Neural cell (in vitro differentiated cells): Measurements from ENCODE around the gene SUMO3. TPM values are rescaled to one million over a fixed set of nuclear protein-coding genes. Genes with fewer than 3 reads are reported as not detected.

ENCODE experiments used
- H2AFZ ChIP-seq: fragments of 200-600, 300-800 bp; sonication (generic), shearing (Covaris generic); 2 replicates; pipeline ENCODE4 v1.6.0; 2014; ENCODE audit warnings: low read depth, mild to moderate bottlenecking, antibody characterized with exemption, low read length, moderate library complexity
- H3F3A ChIP-seq: fragments of 200-600 bp; shearing (Covaris generic); 2 replicates; pipeline ENCODE4 v1.6.1; 2016; ENCODE audit warnings: mild to moderate bottlenecking, moderate library complexity, mixed read lengths, antibody characterized with exemption, low read length; ENCODE audit not compliant: insufficient read depth, poor library complexity, severe bottlenecking
- H3K27ac ChIP-seq: fragments of 200-600, 300-800 bp; sonication (generic), shearing (Covaris generic); 2 replicates; pipeline ENCODE4 v1.5.1; 2014; ENCODE audit warnings: mild to moderate bottlenecking, low read length, moderate library complexity
- H3K27me3 ChIP-seq: fragments of 300-800, 200-600 bp; sonication (generic), shearing (Covaris generic); 2 replicates; pipeline ENCODE4 v1.6.0; 2014; ENCODE audit warnings: mild to moderate bottlenecking, low read depth, low read length, moderate library complexity; ENCODE audit not compliant: insufficient read depth
- H3K36me3 ChIP-seq: fragments of 300-800, 200-600 bp; sonication (generic), shearing (Covaris generic); 2 replicates; pipeline ENCODE4 v1.5.1; 2014; ENCODE audit warnings: mild to moderate bottlenecking, antibody characterized with exemption, low read length, moderate library complexity; ENCODE audit not compliant: insufficient read depth
- H3K4me2 ChIP-seq: fragments of 300-800, 200-600 bp; sonication (generic), shearing (Covaris generic); 2 replicates; pipeline ENCODE4 v1.6.0; 2014; ENCODE audit warnings: mild to moderate bottlenecking, low read length
- H3K4me3 ChIP-seq: fragments of 300-800, 200-600 bp; sonication (generic), shearing (Covaris generic); 2 replicates; pipeline ENCODE4 v1.5.1; 2014; ENCODE audit warnings: mild to moderate bottlenecking, low read length, moderate library complexity
- H3K79me2 ChIP-seq: fragments of 200-600 bp; shearing (Covaris generic); replicated peaks from 2 replicates; pipeline ENCODE4 v1.6.0; 2014; ENCODE audit warnings: mild to moderate bottlenecking, low read length, moderate library complexity; ENCODE audit not compliant: insufficient read depth
- H3K9ac ChIP-seq: fragments of 300-800, 200-600 bp; sonication (generic), shearing (Covaris generic); 2 replicates; pipeline ENCODE4 v1.6.1; 2016; ENCODE audit warnings: mild to moderate bottlenecking, low read length, mixed read lengths
- H3K9me2 ChIP-seq: fragments of 200-600 bp; shearing (Covaris generic); 2 replicates; pipeline ENCODE4 v1.6.1; 2016; ENCODE audit warnings: mild to moderate bottlenecking, low read length, mixed read lengths; ENCODE audit not compliant: insufficient read depth
- H3K9me3 ChIP-seq: fragments of 200-600, 300-800 bp; sonication (generic), shearing (Covaris generic); 2 replicates; pipeline ENCODE4 v1.6.1; 2016; ENCODE audit warnings: mild to moderate bottlenecking, mixed run types, low read length, moderate library complexity, mixed read lengths
- H4K20me1 ChIP-seq: fragments of 200-600 bp; shearing (Covaris generic); 2 replicates; pipeline ENCODE4 v1.6.1; 2016; ENCODE audit warnings: mild to moderate bottlenecking, mixed run types; ENCODE audit not compliant: insufficient read depth
- EP300 ChIP-seq: fragments of 450-650 bp; conservative IDR thresholded peaks from 2 replicates; pipeline ENCODE4 v1.6.1; 2014; ENCODE audit warnings: antibody characterized with exemption, mild to moderate bottlenecking, moderate library complexity; ENCODE audit not compliant: poor library complexity, severe bottlenecking
- EZH2 ChIP-seq: fragments of 200-600, 300-800 bp; shearing (Covaris generic), sonication (generic); IDR thresholded peaks from 2 replicates; pipeline ENCODE4 v1.6.1; 2014; ENCODE audit warnings: antibody characterized with exemption, low read length, borderline replicate concordance, mild to moderate bottlenecking; ENCODE audit not compliant: insufficient read depth, poor library complexity, severe bottlenecking
- MXI1 ChIP-seq: fragments of 450-650 bp; conservative IDR thresholded peaks from 2 replicates; pipeline ENCODE4 v1.6.1; 2014; ENCODE audit warnings: antibody characterized with exemption, mild to moderate bottlenecking; ENCODE audit not compliant: poor library complexity, severe bottlenecking
- POLR2AphosphoS5 ChIP-seq: IDR thresholded peaks from 2 replicates; pipeline ENCODE4 v1.6.1; 2012
- RAD21 ChIP-seq: fragments of 450-650 bp; conservative IDR thresholded peaks from 2 replicates; pipeline ENCODE4 v1.6.1; 2014; ENCODE audit warnings: antibody characterized with exemption, mild to moderate bottlenecking, moderate library complexity
- SMC3 ChIP-seq: fragments of 450-650 bp; conservative IDR thresholded peaks from 2 replicates; pipeline ENCODE4 v1.6.1; 2014; ENCODE audit warnings: antibody characterized with exemption, mild to moderate bottlenecking, moderate library complexity; ENCODE audit not compliant: poor library complexity
- TAF1 ChIP-seq: IDR thresholded peaks from 2 replicates; pipeline ENCODE4 v1.6.1; 2012; ENCODE audit warnings: low read depth
- polyA plus RNA-seq: library from polyadenylated mRNA; depleted of rRNA; stranded (reverse); fragments of >200 nt; gene quantifications from 2 replicates; pipeline ENCODE4 v1.2.3, GENCODE V29; 2014
- TF ChIP-seq, protein P1 (sequence below): fragments of 450-650 bp; IDR thresholded peaks from 2 replicates; pipeline ENCODE4 v1.5.1; 2014; ENCODE audit warnings: antibody characterized with exemption, mild to moderate bottlenecking, moderate library complexity; ENCODE audit not compliant: poor library complexity, severe bottlenecking
- TF ChIP-seq, protein P2 (sequence below): IDR thresholded peaks from 2 replicates; pipeline ENCODE4 v1.6.1; 2012; ENCODE audit warnings: borderline replicate concordance

SUMO3 gene
- polyA plus RNA-seq, 1 donor from 2014 or later, result 113 TPM

DNA sequence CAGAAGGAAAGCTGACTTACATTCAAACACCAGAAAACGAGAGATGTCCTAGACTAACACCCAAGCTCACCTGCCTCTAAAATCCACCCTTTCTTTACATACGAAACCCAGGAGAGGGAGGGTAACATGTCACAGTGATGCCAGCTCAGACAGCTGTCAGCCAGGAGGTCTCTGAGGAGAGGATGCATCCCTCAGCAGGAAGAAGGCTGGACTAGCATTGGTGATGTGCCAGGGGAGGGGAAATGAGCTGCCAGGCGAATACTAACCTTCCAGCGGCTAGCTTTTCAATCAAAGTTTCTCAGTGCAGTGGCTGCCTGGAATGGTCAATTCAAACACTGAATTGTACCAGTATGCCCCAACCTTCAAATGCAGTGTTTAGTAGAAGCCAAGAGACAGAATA is 12.6 kb downstream of the SUMO3 start:
- H3K27ac ChIP-seq, result no peak overlapping the region
- H2AFZ ChIP-seq, result no peak overlapping the region
- no peak overlapping the region for H3K4me2 ChIP-seq
- H3K9me2 ChIP-seq, result no peaks in the 10 kb centered on the region
- no peak for TF ChIP-seq EZH2
- TF ChIP-seq, protein P1, sequence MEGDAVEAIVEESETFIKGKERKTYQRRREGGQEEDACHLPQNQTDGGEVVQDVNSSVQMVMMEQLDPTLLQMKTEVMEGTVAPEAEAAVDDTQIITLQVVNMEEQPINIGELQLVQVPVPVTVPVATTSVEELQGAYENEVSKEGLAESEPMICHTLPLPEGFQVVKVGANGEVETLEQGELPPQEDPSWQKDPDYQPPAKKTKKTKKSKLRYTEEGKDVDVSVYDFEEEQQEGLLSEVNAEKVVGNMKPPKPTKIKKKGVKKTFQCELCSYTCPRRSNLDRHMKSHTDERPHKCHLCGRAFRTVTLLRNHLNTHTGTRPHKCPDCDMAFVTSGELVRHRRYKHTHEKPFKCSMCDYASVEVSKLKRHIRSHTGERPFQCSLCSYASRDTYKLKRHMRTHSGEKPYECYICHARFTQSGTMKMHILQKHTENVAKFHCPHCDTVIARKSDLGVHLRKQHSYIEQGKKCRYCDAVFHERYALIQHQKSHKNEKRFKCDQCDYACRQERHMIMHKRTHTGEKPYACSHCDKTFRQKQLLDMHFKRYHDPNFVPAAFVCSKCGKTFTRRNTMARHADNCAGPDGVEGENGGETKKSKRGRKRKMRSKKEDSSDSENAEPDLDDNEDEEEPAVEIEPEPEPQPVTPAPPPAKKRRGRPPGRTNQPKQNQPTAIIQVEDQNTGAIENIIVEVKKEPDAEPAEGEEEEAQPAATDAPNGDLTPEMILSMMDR, result no peak
- TF ChIP-seq RAD21, result no peak
- H3F3A ChIP-seq, result no peaks in the 10 kb centered on the region
- H3K9me3 ChIP-seq, result no peaks in the 10 kb centered on the region
- no peak overlapping the region for H3K9ac ChIP-seq
- no peaks in the 10 kb centered on the region for H3K27me3 ChIP-seq
- H3K4me3 ChIP-seq, result no peak overlapping the region
- peaks cover 9% of the 10 kb centered on the region for H3K79me2 ChIP-seq
- H4K20me1 ChIP-seq, result no peaks in the 10 kb centered on the region
- H3K36me3 ChIP-seq, result no peaks in the 10 kb centered on the region

DNA sequence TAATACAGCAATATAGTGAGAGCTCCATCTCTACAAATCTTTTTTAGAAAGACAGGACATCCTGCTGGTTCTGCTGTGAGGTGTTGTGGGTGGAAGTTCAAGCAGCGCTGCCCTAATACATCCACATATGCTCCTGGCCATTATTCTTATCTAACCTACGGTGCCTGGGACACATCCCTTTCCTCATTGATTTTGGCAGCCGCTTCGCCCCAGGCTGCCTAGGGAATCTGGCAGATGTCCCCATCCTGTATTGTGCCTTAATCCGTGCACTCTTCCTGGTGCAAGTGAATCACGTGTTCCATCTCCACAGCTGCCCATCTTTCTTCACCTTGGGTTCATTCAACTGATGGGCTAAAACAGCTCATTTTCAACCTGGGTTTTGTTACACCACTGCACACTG is 13.1 kb downstream of the SUMO3 start:
- Histone ChIP-seq H3K27ac (no peak overlapping the region), H3K36me3 (no peaks in the 10 kb centered on the region), H3K4me3 (no peak overlapping the region), H4K20me1 (no peaks in the 10 kb centered on the region), H3K79me2 (peaks cover 14% of the 10 kb centered on the region), H3K4me2 (no peak overlapping the region), H3K9ac (no peak overlapping the region), H3K27me3 (no peaks in the 10 kb centered on the region), H3K9me3 (no peaks in the 10 kb centered on the region), H3F3A (no peaks in the 10 kb centered on the region), H2AFZ (no peak overlapping the region), H3K9me2 (no peaks in the 10 kb centered on the region)
- TF ChIP-seq EZH2 (no peak), TAF1 (no peak), SMC3 (no peak), MXI1 (no peak), POLR2AphosphoS5 (no peak), EP300 (no peak), RAD21 (no peak)
- TF ChIP-seq, protein P1, result no peak
- TF ChIP-seq, protein P2, sequence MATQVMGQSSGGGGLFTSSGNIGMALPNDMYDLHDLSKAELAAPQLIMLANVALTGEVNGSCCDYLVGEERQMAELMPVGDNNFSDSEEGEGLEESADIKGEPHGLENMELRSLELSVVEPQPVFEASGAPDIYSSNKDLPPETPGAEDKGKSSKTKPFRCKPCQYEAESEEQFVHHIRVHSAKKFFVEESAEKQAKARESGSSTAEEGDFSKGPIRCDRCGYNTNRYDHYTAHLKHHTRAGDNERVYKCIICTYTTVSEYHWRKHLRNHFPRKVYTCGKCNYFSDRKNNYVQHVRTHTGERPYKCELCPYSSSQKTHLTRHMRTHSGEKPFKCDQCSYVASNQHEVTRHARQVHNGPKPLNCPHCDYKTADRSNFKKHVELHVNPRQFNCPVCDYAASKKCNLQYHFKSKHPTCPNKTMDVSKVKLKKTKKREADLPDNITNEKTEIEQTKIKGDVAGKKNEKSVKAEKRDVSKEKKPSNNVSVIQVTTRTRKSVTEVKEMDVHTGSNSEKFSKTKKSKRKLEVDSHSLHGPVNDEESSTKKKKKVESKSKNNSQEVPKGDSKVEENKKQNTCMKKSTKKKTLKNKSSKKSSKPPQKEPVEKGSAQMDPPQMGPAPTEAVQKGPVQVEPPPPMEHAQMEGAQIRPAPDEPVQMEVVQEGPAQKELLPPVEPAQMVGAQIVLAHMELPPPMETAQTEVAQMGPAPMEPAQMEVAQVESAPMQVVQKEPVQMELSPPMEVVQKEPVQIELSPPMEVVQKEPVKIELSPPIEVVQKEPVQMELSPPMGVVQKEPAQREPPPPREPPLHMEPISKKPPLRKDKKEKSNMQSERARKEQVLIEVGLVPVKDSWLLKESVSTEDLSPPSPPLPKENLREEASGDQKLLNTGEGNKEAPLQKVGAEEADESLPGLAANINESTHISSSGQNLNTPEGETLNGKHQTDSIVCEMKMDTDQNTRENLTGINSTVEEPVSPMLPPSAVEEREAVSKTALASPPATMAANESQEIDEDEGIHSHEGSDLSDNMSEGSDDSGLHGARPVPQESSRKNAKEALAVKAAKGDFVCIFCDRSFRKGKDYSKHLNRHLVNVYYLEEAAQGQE, result no peak
